Measurements from ENCODE around the gene CHRNA9. TPM values are rescaled to one million over a fixed set of nuclear protein-coding genes. Genes with fewer than 3 reads are reported as not detected.

CHRNA9 gene
- total RNA-seq, 1 donor from 2014 or later = not detected

DNA sequence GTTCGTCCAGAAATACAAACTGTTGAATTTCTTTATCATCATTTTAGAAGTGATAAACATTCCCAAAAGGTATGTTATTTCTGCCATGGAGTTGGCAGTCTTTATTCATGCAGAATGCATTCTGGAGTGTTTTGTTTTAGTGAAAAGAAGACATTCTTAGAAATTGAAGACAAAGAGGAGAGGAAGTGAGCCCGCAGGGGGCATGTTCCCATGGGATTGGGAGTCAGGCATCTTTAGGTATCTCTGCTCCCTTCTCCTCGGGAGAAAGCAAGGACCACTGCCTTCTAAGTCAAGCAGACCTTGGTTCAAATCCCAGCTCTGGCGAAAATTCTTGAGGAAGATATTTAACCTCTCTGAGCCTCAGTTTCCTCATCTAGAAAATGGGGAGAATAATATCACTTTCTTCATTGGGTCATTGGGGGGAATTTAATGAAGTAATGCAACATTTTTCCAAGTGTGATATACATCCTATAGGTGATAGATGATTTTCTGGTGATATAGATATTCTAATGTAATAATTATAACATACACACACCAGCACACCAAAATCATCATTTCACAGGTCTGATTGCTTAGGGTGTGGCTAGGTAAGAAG is 26.5 kb upstream of the CHRNA9 start:
- no peak overlapping the region for H3K27ac Mint-ChIP-seq (ENCODE audit: unreplicated experiment)
- peaks cover 5% of the 10 kb centered on the region for H3K27me3 Mint-ChIP-seq (ENCODE audit: unreplicated experiment)

GRCh38 chr4:40309250-40309774 is 25.8 kb upstream of the CHRNA9 start:
- DNase-seq = peak; percentile 92
- no peaks in the 10 kb centered on the region for H3K36me3 Mint-ChIP-seq (ENCODE audit: unreplicated experiment)
- H3K9me3 Mint-ChIP-seq (ENCODE audit: unreplicated experiment) = peaks cover 1% of the 10 kb centered on the region
- H3K4me3 Mint-ChIP-seq (ENCODE audit: unreplicated experiment) = no peak overlapping the region
- H3K27me3 Mint-ChIP-seq (ENCODE audit: unreplicated experiment) = peaks cover 5% of the 10 kb centered on the region
- H3K4me1 Mint-ChIP-seq (ENCODE audit: low read depth, unreplicated experiment) = no peaks in the 10 kb centered on the region
- TF ChIP-seq, protein P1, sequence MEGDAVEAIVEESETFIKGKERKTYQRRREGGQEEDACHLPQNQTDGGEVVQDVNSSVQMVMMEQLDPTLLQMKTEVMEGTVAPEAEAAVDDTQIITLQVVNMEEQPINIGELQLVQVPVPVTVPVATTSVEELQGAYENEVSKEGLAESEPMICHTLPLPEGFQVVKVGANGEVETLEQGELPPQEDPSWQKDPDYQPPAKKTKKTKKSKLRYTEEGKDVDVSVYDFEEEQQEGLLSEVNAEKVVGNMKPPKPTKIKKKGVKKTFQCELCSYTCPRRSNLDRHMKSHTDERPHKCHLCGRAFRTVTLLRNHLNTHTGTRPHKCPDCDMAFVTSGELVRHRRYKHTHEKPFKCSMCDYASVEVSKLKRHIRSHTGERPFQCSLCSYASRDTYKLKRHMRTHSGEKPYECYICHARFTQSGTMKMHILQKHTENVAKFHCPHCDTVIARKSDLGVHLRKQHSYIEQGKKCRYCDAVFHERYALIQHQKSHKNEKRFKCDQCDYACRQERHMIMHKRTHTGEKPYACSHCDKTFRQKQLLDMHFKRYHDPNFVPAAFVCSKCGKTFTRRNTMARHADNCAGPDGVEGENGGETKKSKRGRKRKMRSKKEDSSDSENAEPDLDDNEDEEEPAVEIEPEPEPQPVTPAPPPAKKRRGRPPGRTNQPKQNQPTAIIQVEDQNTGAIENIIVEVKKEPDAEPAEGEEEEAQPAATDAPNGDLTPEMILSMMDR (IDR thresholded peaks at IDR 0.05; ENCODE audit: partially characterized antibody, unreplicated experiment) = peak; percentile 87
- peak overlapping the region; percentile 45 for H3K27ac Mint-ChIP-seq (ENCODE audit: unreplicated experiment)

More for the DNA sequence above, 26.5 kb upstream of the CHRNA9 start:
- Mint-ChIP-seq H3K4me1 (ENCODE audit: low read depth, unreplicated experiment) (no peaks in the 10 kb centered on the region), H3K36me3 (ENCODE audit: unreplicated experiment) (no peaks in the 10 kb centered on the region), H3K9me3 (ENCODE audit: unreplicated experiment) (peaks cover 1% of the 10 kb centered on the region), H3K4me3 (ENCODE audit: unreplicated experiment) (no peak overlapping the region)
- no peak for DNase-seq
- TF ChIP-seq, protein P1 (IDR thresholded peaks at IDR 0.05; ENCODE audit: partially characterized antibody, unreplicated experiment) = no peak

- H3K27me3 Mint-ChIP-seq (ENCODE audit: unreplicated experiment) = peaks cover 5% of the 10 kb centered on the region
- H3K4me1 Mint-ChIP-seq (ENCODE audit: low read depth, unreplicated experiment) = no peaks in the 10 kb centered on the region
- DNase-seq = no peak
- H3K9me3 Mint-ChIP-seq (ENCODE audit: unreplicated experiment) = peaks cover 1% of the 10 kb centered on the region
- no peak overlapping the region for H3K4me3 Mint-ChIP-seq (ENCODE audit: unreplicated experiment)
- no peak overlapping the region for H3K27ac Mint-ChIP-seq (ENCODE audit: unreplicated experiment)
- TF ChIP-seq, protein P1 (IDR thresholded peaks at IDR 0.05; ENCODE audit: partially characterized antibody, unreplicated experiment) = no peak
- H3K36me3 Mint-ChIP-seq (ENCODE audit: unreplicated experiment) = no peaks in the 10 kb centered on the region
Measured at GRCh38 chr4:40310225-40310624, 24.9 kb upstream of the CHRNA9 start.

GRCh38 chr4:40311811-40312346 is 23.3 kb upstream of the CHRNA9 start:
- TF ChIP-seq, protein P1 (IDR thresholded peaks at IDR 0.05; ENCODE audit: partially characterized antibody, unreplicated experiment) = no peak
- H3K4me1 Mint-ChIP-seq (ENCODE audit: low read depth, unreplicated experiment) = peaks cover 2% of the 10 kb centered on the region
- no peak for DNase-seq
- no peaks in the 10 kb centered on the region for H3K36me3 Mint-ChIP-seq (ENCODE audit: unreplicated experiment)
- H3K9me3 Mint-ChIP-seq (ENCODE audit: unreplicated experiment) = peaks cover 2% of the 10 kb centered on the region
- no peak overlapping the region for H3K27ac Mint-ChIP-seq (ENCODE audit: unreplicated experiment)
- H3K4me3 Mint-ChIP-seq (ENCODE audit: unreplicated experiment) = no peak overlapping the region
- H3K27me3 Mint-ChIP-seq (ENCODE audit: unreplicated experiment) = peaks cover 5% of the 10 kb centered on the region

DNA sequence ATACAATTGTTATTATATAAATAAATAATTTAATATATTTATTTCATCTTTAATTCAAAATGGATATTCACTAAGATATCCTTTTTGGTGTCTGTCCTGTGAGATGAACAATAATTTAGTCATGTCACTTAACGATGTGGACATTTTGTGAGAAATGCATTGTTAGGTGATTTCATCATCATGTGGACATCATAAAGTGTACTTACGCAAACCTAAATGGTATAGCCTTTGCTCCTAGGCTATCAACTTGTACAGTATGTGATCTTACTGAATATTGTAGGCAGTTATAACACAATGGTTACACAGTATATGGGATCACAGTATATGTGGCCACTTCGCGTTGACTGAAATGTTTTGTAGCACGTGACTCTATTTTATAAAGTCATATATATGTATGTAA is 20.2 kb upstream of the CHRNA9 start:
- peaks cover 6% of the 10 kb centered on the region for H3K4me1 Mint-ChIP-seq (ENCODE audit: low read depth, unreplicated experiment)
- no peak overlapping the region for H3K27ac Mint-ChIP-seq (ENCODE audit: unreplicated experiment)

More for the DNA sequence above, 20.2 kb upstream of the CHRNA9 start:
- H3K36me3 Mint-ChIP-seq (ENCODE audit: unreplicated experiment) = no peaks in the 10 kb centered on the region
- no peak for DNase-seq
- H3K4me3 Mint-ChIP-seq (ENCODE audit: unreplicated experiment) = no peak overlapping the region
- peaks cover 6% of the 10 kb centered on the region for H3K27me3 Mint-ChIP-seq (ENCODE audit: unreplicated experiment)
- peaks cover 4% of the 10 kb centered on the region for H3K9me3 Mint-ChIP-seq (ENCODE audit: unreplicated experiment)
- TF ChIP-seq, protein P1 (IDR thresholded peaks at IDR 0.05; ENCODE audit: partially characterized antibody, unreplicated experiment) = no peak

All from glutamatergic neuron (in vitro differentiated cells).